Activated effector memory CD4-positive, alpha-beta T cell treated with anti-CD3 and anti-CD28 coated beads, Interleukin-2, amount 50 U/mL, for 16 hours (primary cell): Measurements from ENCODE around the gene COL10A1.

Experiments used
- DNase-seq: peaks from one replicate; pipeline ENCODE4 v3.0.0-alpha.2; 2020

COL10A1 gene

GRCh38 chr6:116078522-116078921, 47.4 kb downstream of the COL10A1 start:
- DNase-seq: no peak

- no peak for DNase-seq
These were observed 51.1 kb downstream of the COL10A1 start for GRCh38 chr6:116074732-116075390.

DNA sequence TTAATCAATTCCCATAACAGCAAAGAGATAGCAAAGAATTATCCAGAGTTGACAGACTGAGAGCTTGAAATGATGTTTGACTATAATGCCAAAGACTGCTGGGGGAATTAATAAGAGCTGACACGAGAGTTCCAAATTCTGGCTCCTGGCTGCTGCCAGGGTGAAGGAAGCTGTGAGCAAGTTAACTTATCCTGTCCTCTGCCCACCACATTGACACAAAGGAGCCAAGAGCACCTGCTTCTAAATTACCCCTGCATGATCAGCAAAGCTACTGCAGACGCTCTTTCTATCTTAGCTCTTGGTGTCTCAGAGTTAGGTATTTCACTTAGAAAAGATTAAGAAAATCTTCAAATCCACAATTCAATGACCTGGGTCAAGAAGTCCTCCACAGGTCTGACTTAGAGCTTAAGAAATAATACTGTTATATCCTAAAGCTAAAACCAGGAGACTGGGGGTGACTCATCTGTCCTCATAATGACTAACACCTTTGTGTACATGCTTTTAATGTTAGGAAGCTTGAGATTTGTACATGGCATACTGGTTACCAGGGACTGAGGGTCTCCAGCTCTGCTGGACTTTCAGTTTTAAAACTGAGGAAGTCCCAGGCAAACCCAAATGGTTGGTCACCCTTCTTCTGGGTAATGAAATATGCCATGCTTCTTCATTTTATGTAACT, 52.0 kb downstream of the COL10A1 start:
- DNase-seq: no peak

DNA sequence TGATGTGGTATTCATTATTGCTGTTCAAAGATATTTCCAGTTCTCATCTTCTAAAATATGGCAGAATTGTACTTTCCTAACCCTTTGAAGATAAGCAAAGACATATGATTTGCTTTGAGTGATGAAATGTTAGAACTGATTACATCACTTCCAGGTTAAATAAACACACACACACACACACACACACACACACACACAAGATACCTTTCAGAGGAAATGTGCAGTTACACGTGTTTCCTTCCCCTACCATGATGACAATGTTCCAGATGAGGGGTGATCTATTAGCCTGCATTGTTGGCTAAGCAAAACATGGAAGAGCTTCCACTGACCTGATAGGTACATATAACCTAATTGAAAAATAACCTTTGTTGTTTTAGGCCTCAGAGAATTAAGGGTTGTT, 53.6 kb downstream of the COL10A1 start:
- DNase-seq: no peak

DNA sequence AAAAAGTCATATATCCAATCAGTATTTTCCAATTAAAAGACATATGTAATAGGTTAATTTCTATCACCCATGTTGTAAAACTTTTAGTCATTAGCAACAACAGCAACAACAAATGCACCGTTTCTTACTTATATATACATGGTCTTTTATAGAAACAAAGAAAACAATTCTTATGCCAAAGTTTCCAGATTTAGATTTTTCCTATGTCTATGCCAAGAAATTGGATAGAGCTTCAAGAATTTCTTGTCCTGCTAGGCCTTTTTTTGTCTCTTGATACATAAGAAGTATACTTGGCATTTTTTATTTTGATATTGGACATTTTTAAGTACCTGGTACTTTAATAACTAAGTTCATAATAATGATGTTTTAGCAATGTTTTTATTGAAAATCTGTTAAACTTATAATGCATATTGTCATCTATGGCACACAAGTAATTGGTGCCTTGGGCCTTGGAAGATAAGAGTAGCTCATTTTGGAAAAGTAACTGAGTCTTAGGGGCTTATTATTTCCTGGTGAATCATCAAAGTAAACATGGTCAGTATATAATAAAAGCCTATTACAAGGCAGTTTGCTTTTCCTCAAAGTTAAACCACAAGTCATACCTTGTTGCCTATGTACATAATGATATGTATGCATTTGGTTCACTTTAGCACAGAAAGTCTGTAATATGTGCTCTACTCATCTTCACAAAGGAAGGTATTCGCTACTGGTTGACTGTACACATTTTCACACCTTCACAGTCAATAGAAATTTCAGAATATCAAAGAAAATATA, 55.1 kb downstream of the COL10A1 start:
- no peak for DNase-seq

- no peak for DNase-seq
These were observed 55.8 kb downstream of the COL10A1 start for GRCh38 chr6:116070101-116070500.
